CD14-positive monocyte (primary cell): ENCODE data around the gene CDT1. TPM values are rescaled to one million over a fixed set of nuclear protein-coding genes. Genes with fewer than 3 reads are reported as not detected.
A peak's percentile ranks its signal among the peaks of the same experiment; 100 is the strongest.

Source experiments
- DNase-seq, 3 donors: peaks; one replicate each; pipeline ENCODE4 v3.0.0-alpha.2; 2011 to 2022
- H2AFZ ChIP-seq: 2 replicates; pipeline ENCODE4 v1.6.0; 2012; ENCODE audit warnings: mild to moderate bottlenecking, low read depth, low read length, inconsistent platforms; ENCODE audit not compliant: insufficient read depth, poor library complexity, severe bottlenecking
- H3K27ac ChIP-seq, 2 donors: 1 replicate in 1 of 2; 2 replicates in 1 of 2; pipeline ENCODE4 v1.5.1; 2012 to 2013; ENCODE audit warnings: low read length in 2 of 2, control low read depth in 1 of 2, inconsistent platforms in 1 of 2, low read depth in 1 of 2, mild to moderate bottlenecking in 1 of 2
- H3K27me3 ChIP-seq, 2 donors: one replicate each; pipeline versions ENCODE4 v1.6.0 to v1.6.1; 2011 to 2013; ENCODE audit warnings: low read length in 2 of 2; ENCODE audit not compliant: control insufficient read depth in 2 of 2, insufficient read depth in 2 of 2
- H3K36me3 ChIP-seq, 2 donors: replicated peaks in 1 of 2; 1 replicate in 1 of 2; 2 replicates in 1 of 2; pipeline versions ENCODE4 v1.5.1 to v1.6.1; 2012 to 2013; ENCODE audit warnings: low read length in 2 of 2, control low read depth in 1 of 2, inconsistent platforms in 1 of 2, mild to moderate bottlenecking in 1 of 2; ENCODE audit not compliant: insufficient read depth in 2 of 2, control insufficient read depth in 1 of 2
- H3K4me1 ChIP-seq, 2 donors: 1 replicate in 1 of 2; 2 replicates in 1 of 2; pipeline versions ENCODE4 v1.5.1 to v1.6.1; 2012 to 2013; ENCODE audit warnings: low read length in 2 of 2, control low read depth in 1 of 2, inconsistent platforms in 1 of 2, mild to moderate bottlenecking in 1 of 2, moderate library complexity in 1 of 2; ENCODE audit not compliant: insufficient read depth in 2 of 2, control insufficient read depth in 1 of 2
- H3K4me2 ChIP-seq: replicated peaks from 2 replicates; pipeline ENCODE3; 2012; ENCODE audit warnings: low read length, moderate library complexity, mild to moderate bottlenecking; ENCODE audit not compliant: poor library complexity, severe bottlenecking; ENCODE audit errors: extremely low read depth
- H3K4me3 ChIP-seq, 3 experiments: fragments of 200-600 bp in 1 of 3; sonication (generic) in 1 of 3; replicated peaks in 1 of 3; 1 replicate in 2 of 3; 2 replicates in 1 of 3; pipeline ENCODE4 v1.5.1; 2011 to 2013; ENCODE audit warnings: low read length in 3 of 3, mild to moderate bottlenecking in 3 of 3, control low read depth in 2 of 3, low read depth in 2 of 3, inconsistent platforms in 1 of 3, moderate library complexity in 1 of 3
- H3K79me2 ChIP-seq: 2 replicates; pipeline ENCODE4 v1.6.0; 2012; ENCODE audit warnings: mild to moderate bottlenecking, control low read depth, inconsistent platforms, low read length, moderate library complexity; ENCODE audit not compliant: insufficient read depth
- H3K9ac ChIP-seq: 2 replicates; pipeline ENCODE4 v1.6.0; 2017; ENCODE audit warnings: low read length, mild to moderate bottlenecking; ENCODE audit not compliant: insufficient read depth, poor library complexity, severe bottlenecking
- H3K9me3 ChIP-seq, 2 donors: replicated peaks in 1 of 2; 1 replicate in 1 of 2; 2 replicates in 1 of 2; pipeline versions ENCODE4 v1.5.1 to v1.6.1; 2012 to 2013; ENCODE audit warnings: low read length in 2 of 2, control low read depth in 1 of 2; ENCODE audit not compliant: control insufficient read depth in 1 of 2, insufficient read depth in 1 of 2
- H4K20me1 ChIP-seq: 2 replicates; pipeline ENCODE4 v1.6.0; 2012; ENCODE audit warnings: mild to moderate bottlenecking, low read length, control low read depth, moderate library complexity; ENCODE audit not compliant: insufficient read depth
- H3K27ac Mint-ChIP-seq, 7 donors: one replicate each; pipeline ENCODE4 v1.8.0; 2020; ENCODE audit warnings: mild to moderate bottlenecking in 7 of 7, mixed read lengths in 7 of 7, moderate library complexity in 6 of 7, inconsistent platforms in 2 of 7
- H3K27me3 Mint-ChIP-seq, 3 donors: one replicate each; pipeline ENCODE4 v1.8.0; 2021 to 2022; ENCODE audit warnings: low read depth in 3 of 3, mild to moderate bottlenecking in 3 of 3, mixed read lengths in 3 of 3, moderate library complexity in 3 of 3, inconsistent platforms in 1 of 3
- H3K36me3 Mint-ChIP-seq, 2 donors: one replicate each; pipeline ENCODE4 v1.8.0; 2020; ENCODE audit warnings: mixed read lengths in 2 of 2, inconsistent platforms in 1 of 2, mild to moderate bottlenecking in 1 of 2
- H3K4me1 Mint-ChIP-seq: one replicate; pipeline ENCODE4 v1.8.0; 2020; ENCODE audit warnings: mild to moderate bottlenecking, mixed read lengths
- H3K4me3 Mint-ChIP-seq, 2 donors: one replicate each; pipeline ENCODE4 v1.8.0; 2020; ENCODE audit warnings: mild to moderate bottlenecking in 2 of 2, mixed read lengths in 2 of 2, moderate library complexity in 1 of 2
- H3K9me3 Mint-ChIP-seq, 7 donors: one replicate each; pipeline ENCODE4 v1.8.0; 2020 to 2022; ENCODE audit warnings: mixed read lengths in 7 of 7, mild to moderate bottlenecking in 6 of 7, moderate library complexity in 6 of 7, inconsistent platforms in 2 of 7
- WGBS: methylation state at CpG from one replicate; pipeline ENCODE4 v1.1.5; 2013; ENCODE audit warnings: missing lambda C conversion rate; ENCODE audit not compliant: insufficient coverage; 5-methylcytosine and 5-hydroxymethylcytosine counted together
- intact Hi-C, 2 donors: fragments of 100-400 bp; cut with micrococcal nuclease; formaldehyde crosslinking; loops; one replicate each; pipeline versions ENCODE4 v1.15.0 to v1.15.1; 2023
- polyA plus RNA-seq, 3 donors: library from polyadenylated mRNA; depleted of rRNA in 1 of 3; unstranded in 2 of 3; stranded (reverse) in 1 of 3; fragments of 300-500 nt in 2 of 3; fragments of >200 nt in 1 of 3; fragmentation: Illumina TruSeq in 2 of 3; gene quantifications; 1 replicate in 2 of 3; 2 replicates in 1 of 3; pipeline ENCODE4 v1.2.3, GENCODE V29; 2012 to 2021
- TF ChIP-seq, protein P1 (sequence below): fragments of 200-600 bp; IDR thresholded peaks from one replicate; pipeline ENCODE4 v1.8.0; 2022; ENCODE audit warnings: antibody characterized with exemption, mild to moderate bottlenecking

CDT1 gene
- polyA plus RNA-seq, 3 donors: 0.07 to 0.24 (median 0.16) TPM

DNA sequence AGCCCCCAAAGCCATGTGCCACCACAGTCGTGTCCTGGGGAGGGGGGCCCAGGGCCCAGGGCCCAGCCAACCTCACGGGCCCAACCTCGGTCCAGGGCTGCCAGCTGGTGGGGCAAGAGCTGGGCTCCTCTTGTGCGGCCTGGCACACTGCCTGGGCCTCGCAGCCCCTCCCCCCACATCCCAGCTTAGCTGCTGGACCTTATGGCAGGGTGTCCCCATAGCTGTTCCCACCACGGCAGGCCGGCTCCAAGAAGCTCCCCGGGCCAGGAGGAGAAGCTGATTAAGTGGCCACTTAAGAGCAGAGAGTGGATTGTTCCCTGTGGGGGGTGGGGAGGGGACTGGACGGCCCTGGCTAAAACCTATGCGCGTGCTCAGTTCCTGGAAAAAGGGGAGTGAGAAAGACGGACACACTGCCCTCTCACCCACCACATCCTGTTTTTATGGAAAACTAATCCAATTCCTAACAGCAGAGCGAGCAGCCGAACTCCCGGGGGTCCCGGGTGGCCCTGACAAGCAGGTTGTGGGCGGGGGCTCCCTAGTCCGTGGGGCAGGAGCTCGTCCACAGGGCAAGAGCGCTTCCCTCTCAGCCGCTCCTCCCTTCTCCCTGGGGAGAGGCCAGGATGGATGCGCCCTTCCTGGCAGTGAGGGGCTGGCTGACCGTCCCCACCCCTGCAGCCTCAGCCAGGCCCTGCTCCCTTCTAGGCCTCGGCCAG lies 35.4 kb upstream of the CDT1 start:
- H3K79me2 ChIP-seq: peaks cover 99% of the 10 kb centered on the region
- peaks cover 99% of the 10 kb centered on the region for H4K20me1 ChIP-seq
- Mint-ChIP-seq H3K4me1 (peaks cover 48% of the 10 kb centered on the region), H3K4me3 (no peak overlapping the region), H3K27me3 (peaks cover 0 to 3% (median 1%) of the 10 kb centered on the region in 3 donors), H3K27ac (peak overlapping the region in 2 of 7 donors; percentile 32 to 73), H3K36me3 (peaks cover 18 to 35% of the 10 kb centered on the region in 2 donors), H3K9me3 (no peaks in the 10 kb centered on the region)
- no peaks in the 10 kb centered on the region for H3K9me3 ChIP-seq
- peaks cover 23 to 28% of the 10 kb centered on the region in 2 donors for H3K36me3 ChIP-seq
- TF ChIP-seq, protein P1, sequence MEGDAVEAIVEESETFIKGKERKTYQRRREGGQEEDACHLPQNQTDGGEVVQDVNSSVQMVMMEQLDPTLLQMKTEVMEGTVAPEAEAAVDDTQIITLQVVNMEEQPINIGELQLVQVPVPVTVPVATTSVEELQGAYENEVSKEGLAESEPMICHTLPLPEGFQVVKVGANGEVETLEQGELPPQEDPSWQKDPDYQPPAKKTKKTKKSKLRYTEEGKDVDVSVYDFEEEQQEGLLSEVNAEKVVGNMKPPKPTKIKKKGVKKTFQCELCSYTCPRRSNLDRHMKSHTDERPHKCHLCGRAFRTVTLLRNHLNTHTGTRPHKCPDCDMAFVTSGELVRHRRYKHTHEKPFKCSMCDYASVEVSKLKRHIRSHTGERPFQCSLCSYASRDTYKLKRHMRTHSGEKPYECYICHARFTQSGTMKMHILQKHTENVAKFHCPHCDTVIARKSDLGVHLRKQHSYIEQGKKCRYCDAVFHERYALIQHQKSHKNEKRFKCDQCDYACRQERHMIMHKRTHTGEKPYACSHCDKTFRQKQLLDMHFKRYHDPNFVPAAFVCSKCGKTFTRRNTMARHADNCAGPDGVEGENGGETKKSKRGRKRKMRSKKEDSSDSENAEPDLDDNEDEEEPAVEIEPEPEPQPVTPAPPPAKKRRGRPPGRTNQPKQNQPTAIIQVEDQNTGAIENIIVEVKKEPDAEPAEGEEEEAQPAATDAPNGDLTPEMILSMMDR: no peak
- peak overlapping the region in 1 of 2 donors; percentile 57 for H3K27ac ChIP-seq
- H3K4me1 ChIP-seq: peaks cover 25 to 45% of the 10 kb centered on the region in 2 donors
- no peak overlapping the region for H3K4me3 ChIP-seq
- peak overlapping the region; percentile 30 for H3K9ac ChIP-seq
- 88% methylated on average over 16 of the region's 24 CpGs for WGBS
- intact Hi-C loops: no loop called here
- no peak for DNase-seq
- H3K4me2 ChIP-seq: no peak overlapping the region
- no peaks in the 10 kb centered on the region for H3K27me3 ChIP-seq
- no peak overlapping the region for H2AFZ ChIP-seq

DNA sequence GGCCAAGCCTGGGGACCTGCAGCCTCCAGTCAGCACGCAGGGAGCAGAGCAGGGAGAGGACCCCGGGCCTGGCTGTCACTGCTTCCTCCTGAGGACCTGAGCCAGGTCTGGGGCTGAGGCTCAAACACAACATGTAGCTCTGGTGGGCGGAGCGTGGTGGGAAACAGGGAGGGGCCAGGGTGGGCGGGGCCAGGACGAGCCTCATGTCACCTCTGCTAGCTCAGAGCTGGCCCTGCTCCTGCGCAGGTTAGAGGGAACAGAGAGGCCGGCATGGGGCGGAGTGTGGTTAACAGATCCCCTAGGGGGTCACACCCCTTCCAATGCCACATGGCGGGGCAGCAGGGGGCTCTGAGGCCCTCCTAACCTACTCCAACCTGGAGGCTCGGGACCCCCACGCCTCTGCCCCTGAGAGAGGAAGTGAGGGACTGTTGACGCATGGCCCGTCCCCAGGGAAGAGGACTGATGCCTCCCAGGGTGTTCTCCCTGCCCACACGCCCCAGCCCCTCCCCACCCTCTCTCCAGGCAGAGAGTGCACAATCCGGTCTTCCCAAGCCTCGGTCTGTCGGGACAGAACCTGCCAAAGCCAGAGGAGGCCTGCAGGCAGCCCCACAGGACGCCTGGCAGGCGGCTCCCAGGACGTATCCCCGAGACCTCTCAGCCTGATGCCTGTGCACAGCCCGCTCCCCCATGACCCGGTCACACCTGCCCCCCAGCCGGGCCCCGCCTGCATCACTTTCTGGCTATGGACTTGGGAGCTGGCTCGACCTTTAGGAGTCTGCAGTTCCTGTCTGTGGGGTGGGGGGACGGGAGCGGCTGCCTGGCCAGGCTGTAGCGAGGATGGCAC lies 33.8 kb upstream of the CDT1 start:
- Histone ChIP-seq H3K79me2 (peaks cover 99% of the 10 kb centered on the region), H3K4me3 (no peak overlapping the region), H3K4me2 (no peak overlapping the region), H3K27ac (peak overlapping the region in 1 of 2 donors; percentile 73), H3K9me3 (no peaks in the 10 kb centered on the region), H4K20me1 (peaks cover 99% of the 10 kb centered on the region), H3K4me1 (peaks cover 40 to 61% of the 10 kb centered on the region in 2 donors), H3K27me3 (no peaks in the 10 kb centered on the region), H2AFZ (no peak overlapping the region), H3K36me3 (peaks cover 16% of the 10 kb centered on the region in 2 donors), H3K9ac (no peak overlapping the region)
- DNase-seq: no peak
- TF ChIP-seq, protein P1: no peak
- intact Hi-C loops: no loop called here
- Mint-ChIP-seq H3K9me3 (no peaks in the 10 kb centered on the region), H3K27me3 (peaks cover 0 to 3% (median 1%) of the 10 kb centered on the region in 3 donors), H3K4me3 (no peak overlapping the region), H3K27ac (peak overlapping the region in 6 of 7 donors; percentile 19 to 68 (median 48)), H3K4me1 (peaks cover 60% of the 10 kb centered on the region), H3K36me3 (peaks cover 8 to 23% of the 10 kb centered on the region in 2 donors)
- WGBS: 68% methylated on average over 20 of the region's 30 CpGs
